ENCODE measurements around the gene DLST. TPM values are rescaled to one million over a fixed set of nuclear protein-coding genes. Genes with fewer than 3 reads are reported as not detected.

Gene DLST
- polyA plus RNA-seq, 1 of the 3 experiments (the other 2 are of a cell fraction): 92.3 TPM

GRCh38 chr14:74947353-74948227, 65.9 kb downstream of the DLST start:
- 83% methylated on average over 13 of the region's 13 CpGs for WGBS (ENCODE audit: low lambda C conversion rate)
- ChIA-PET CTCF (interaction anchor here (0.8 to 18.5 kb wide), 22 partner anchors 9 to 356 kb away, joined by 3 to 290 read pairs (median 4); partner anchors contain the start of genes ACYP1, EIF2B2, RPS6KL1 and ZC2HC1C), POLR2A (no interaction called here)

More at GRCh38 chr14:74947353-74948227, 65.9 kb downstream of the DLST start:
- Histone ChIP-seq H3F3A (replicated peaks; ENCODE audit: insufficient read depth) (peaks cover 8% of the 10 kb centered on the region), H3K4me3 (ENCODE audit: low read depth in 2 of 2, low read length in 1 of 2) (no peak overlapping the region), H2AFZ (ENCODE audit: low read depth) (no peak overlapping the region), H4K20me1 (ENCODE audit: insufficient read depth) (no peaks in the 10 kb centered on the region), H3K4me2 (no peak overlapping the region), H3K27me3 (ENCODE audit: insufficient read depth) (no peaks in the 10 kb centered on the region), H3K4me1 (ENCODE audit: control insufficient read depth in 1 of 2, insufficient read depth in 2 of 2, low read depth in 1 of 2, low read length in 1 of 2) (peaks cover 0 to 12% of the 10 kb centered on the region in 2 experiments; a peak in 1 of 4 replicates), H3K27ac (ENCODE audit: low read depth in 2 of 2, low read length in 1 of 2) (no peak overlapping the region), H3K79me2 (ENCODE audit: insufficient read depth) (no peaks in the 10 kb centered on the region), H3K9ac (no peak overlapping the region), H3K36me3 (replicated peaks in 1 of 2; ENCODE audit: control insufficient read depth in 1 of 2, insufficient read depth in 2 of 2, low read length in 1 of 2) (no peaks in the 10 kb centered on the region), H3K9me3 (no peaks in the 10 kb centered on the region), H3K9me2 (no peaks in the 10 kb centered on the region)
- no peak for DNase-seq
- TF ChIP-seq RCOR1 (IDR thresholded peaks at IDR 0.05; ENCODE audit: low read length): no peak
- no peak for TF ChIP-seq GABPA (IDR thresholded peaks at IDR 0.05; ENCODE audit: low read depth)
- no peak for TF ChIP-seq SIN3A (IDR thresholded peaks at IDR 0.05; ENCODE audit: borderline replicate concordance, low read depth, low read length)
- TF ChIP-seq JUND (IDR thresholded peaks at IDR 0.05): no peak
- no peak for TF ChIP-seq FOXM1 (IDR thresholded peaks at IDR 0.05; ENCODE audit: low read depth)
- TF ChIP-seq RXRA (IDR thresholded peaks at IDR 0.05; ENCODE audit: borderline replicate concordance, low read depth): no peak
- TF ChIP-seq TCF12 (IDR thresholded peaks at IDR 0.05): no peak
- no peak for TF ChIP-seq TEAD4 (IDR thresholded peaks at IDR 0.05; ENCODE audit: borderline replicate concordance, insufficient read depth)
- no peak for TF ChIP-seq YY1 (IDR thresholded peaks at IDR 0.05; ENCODE audit: low read depth)
- TF ChIP-seq MXI1 (IDR thresholded peaks at IDR 0.05; ENCODE audit: low read depth, low read length): no peak
- no peak for TF ChIP-seq NRF1 (IDR thresholded peaks at IDR 0.05; ENCODE audit: low read depth, low read length)
- no peak for TF ChIP-seq IRF3 (IDR thresholded peaks at IDR 0.05; ENCODE audit: low read depth, low read length)
- TF ChIP-seq EP300 (IDR thresholded peaks at IDR 0.05; ENCODE audit: borderline replicate concordance in 1 of 2, low read depth in 1 of 2, low read length in 1 of 2): no peak
- no peak for TF ChIP-seq ZBTB33 (IDR thresholded peaks at IDR 0.05; ENCODE audit: borderline replicate concordance, low read depth)
- TF ChIP-seq FOXJ3 (CRISPR knock-in tag; IDR thresholded peaks at IDR 0.05): no peak
